ENCODE results near the gene MCOLN1.
A peak's percentile ranks its signal among the peaks of the same experiment; 100 is the strongest.

The MCOLN1 gene

GRCh38 chr19:7515110-7515644 lies 7.2 kb upstream of the MCOLN1 start:
- Mint-ChIP-seq H3K27me3 (peaks cover 12% of the 10 kb centered on the region), H3K4me1 (peaks cover 26% of the 10 kb centered on the region), H3K9me3 (no peaks in the 10 kb centered on the region), H3K27ac (peak overlapping the region; percentile 96 to 97), H3K4me3 (peak overlapping the region; percentile 88 to 94)
- ATAC-seq (no peak), DNase-seq (no peak)

DNA sequence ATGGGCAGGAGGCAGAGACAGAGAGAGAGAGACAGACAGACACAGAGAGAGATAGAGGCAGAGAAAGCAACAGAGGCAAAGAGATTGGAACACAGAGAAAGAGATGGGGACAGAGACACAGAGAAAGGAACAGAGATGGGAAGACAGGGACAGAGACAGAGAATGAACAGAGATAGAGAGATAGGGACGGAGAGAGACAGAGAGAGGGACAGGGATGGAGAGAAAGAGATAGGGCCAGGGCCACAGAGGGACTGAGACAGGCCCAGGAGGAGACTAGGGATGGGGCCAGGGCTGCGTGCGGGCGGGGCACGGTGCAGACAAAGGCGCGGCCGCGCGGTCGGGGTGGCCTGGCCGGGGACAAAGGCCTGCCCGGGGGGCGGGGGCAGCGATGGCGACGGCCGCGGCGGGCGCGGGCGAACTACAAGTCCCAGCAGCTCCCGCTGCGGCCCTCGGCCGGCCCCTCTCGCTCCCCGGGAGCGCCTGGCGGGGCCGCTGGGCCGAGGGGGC lies 6.7 kb upstream of the MCOLN1 start, which contains the start of gene ZNF358:
ZNF358 (plus strand) TSS at position 459 of the 507 bp plus-strand sequence. CDS start 3,140 bp downstream, outside the sequence.
- Mint-ChIP-seq H3K4me3 (peak within 1 kb of the TSS; percentile 88 to 94), H3K27me3 (peaks cover 12% of the 10 kb centered on the region), H3K9me3 (no peaks in the 10 kb centered on the region), H3K4me1 (peaks cover 26% of the 10 kb centered on the region), H3K27ac (peak within 1 kb of the TSS; percentile 96 to 97)
- ATAC-seq (peak; percentile 87), DNase-seq (peak; percentile 58 to 59)

- DNase-seq (no peak), ATAC-seq (peak; percentile 12)
- Mint-ChIP-seq H3K4me1 (peaks cover 26% of the 10 kb centered on the region), H3K27me3 (peaks cover 12% of the 10 kb centered on the region), H3K4me3 (peak overlapping the region; percentile 76 to 77), H3K27ac (peak overlapping the region; percentile 89 to 91), H3K9me3 (no peaks in the 10 kb centered on the region)
Observed at GRCh38 chr19:7516333-7516732, 6.1 kb upstream of the MCOLN1 start.

DNA sequence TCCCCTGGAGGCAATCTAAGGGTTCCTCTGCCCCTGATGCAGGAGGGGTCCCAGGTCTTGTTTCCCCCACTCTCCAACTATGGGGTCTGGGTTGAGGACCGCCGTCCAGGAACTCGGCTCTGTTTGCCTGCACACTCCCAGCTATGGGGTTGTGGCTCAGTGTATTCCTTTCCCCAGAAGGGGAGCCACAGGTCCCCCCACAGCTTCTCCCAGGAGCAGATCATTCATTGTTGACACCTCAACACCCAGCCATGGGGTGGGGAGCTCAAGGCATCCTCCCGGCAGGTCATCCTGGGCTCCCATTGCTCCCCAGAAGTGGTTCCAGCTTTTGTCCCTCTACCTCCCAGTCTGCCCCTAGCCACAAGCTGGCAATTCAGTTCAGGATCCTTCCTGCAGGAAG lies 5.5 kb upstream of the MCOLN1 start:
- peaks cover 30% of the 10 kb centered on the region for H3K4me1 Mint-ChIP-seq
- H3K27ac Mint-ChIP-seq = peak overlapping the region; percentile 89 to 91

GRCh38 chr19:7519361-7520130 lies 2.9 kb upstream of the MCOLN1 start:
- H3K4me3 Mint-ChIP-seq = no peak overlapping the region
- no peak overlapping the region for H3K27ac Mint-ChIP-seq
- H3K9me3 Mint-ChIP-seq = no peaks in the 10 kb centered on the region
- peaks cover 4% of the 10 kb centered on the region for H3K27me3 Mint-ChIP-seq
- DNase-seq (no peak), ATAC-seq (no peak)
- peaks cover 42% of the 10 kb centered on the region for H3K4me1 Mint-ChIP-seq

More for the DNA sequence above, 5.5 kb upstream of the MCOLN1 start:
- Mint-ChIP-seq H3K27me3 (peaks cover 12% of the 10 kb centered on the region), H3K9me3 (no peaks in the 10 kb centered on the region), H3K4me3 (peak overlapping the region; percentile 76 to 77)
- ATAC-seq = no peak
- DNase-seq = no peak

GRCh38 chr19:7520131-7521051 lies 2.0 kb upstream of the MCOLN1 start:
- ATAC-seq (no peak), DNase-seq (no peak)
- Mint-ChIP-seq H3K4me3 (no peak overlapping the region), H3K4me1 (peaks cover 34% of the 10 kb centered on the region), H3K27ac (no peak overlapping the region), H3K27me3 (no peaks in the 10 kb centered on the region), H3K9me3 (no peaks in the 10 kb centered on the region)

DNA sequence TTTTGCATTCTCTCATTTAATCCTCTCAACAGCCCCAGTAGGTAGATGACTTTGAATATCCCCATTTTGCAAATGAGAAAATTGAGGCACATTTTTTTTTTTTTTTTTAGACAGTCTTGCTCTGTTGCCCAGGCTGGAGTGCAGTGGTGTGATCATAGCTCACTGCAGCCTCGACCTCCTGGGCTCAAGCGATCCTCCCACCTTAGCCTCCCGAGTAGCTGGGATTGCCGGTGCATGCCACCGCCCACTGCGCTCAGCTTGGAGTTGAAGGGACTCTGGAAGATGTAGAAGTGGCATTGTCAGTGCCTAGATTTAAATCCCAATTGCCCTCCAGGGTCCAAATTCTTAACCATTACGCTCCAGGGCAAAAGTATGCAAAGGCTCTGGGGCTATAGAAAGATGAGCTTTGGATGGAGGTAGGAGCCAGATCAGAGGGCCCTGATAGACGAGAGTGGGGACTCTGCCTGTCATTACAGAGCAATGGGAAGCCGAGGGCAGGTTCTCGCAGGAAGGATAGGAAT lies 813 bp upstream of the MCOLN1 start:
- H3K27ac Mint-ChIP-seq = peak overlapping the region; percentile 93 to 95
- DNase-seq = no peak
- H3K4me3 Mint-ChIP-seq = peak overlapping the region; percentile 83 to 97
- ATAC-seq = no peak
- H3K9me3 Mint-ChIP-seq = no peaks in the 10 kb centered on the region
- no peaks in the 10 kb centered on the region for H3K27me3 Mint-ChIP-seq
- H3K4me1 Mint-ChIP-seq = peaks cover 27% of the 10 kb centered on the region

DNA sequence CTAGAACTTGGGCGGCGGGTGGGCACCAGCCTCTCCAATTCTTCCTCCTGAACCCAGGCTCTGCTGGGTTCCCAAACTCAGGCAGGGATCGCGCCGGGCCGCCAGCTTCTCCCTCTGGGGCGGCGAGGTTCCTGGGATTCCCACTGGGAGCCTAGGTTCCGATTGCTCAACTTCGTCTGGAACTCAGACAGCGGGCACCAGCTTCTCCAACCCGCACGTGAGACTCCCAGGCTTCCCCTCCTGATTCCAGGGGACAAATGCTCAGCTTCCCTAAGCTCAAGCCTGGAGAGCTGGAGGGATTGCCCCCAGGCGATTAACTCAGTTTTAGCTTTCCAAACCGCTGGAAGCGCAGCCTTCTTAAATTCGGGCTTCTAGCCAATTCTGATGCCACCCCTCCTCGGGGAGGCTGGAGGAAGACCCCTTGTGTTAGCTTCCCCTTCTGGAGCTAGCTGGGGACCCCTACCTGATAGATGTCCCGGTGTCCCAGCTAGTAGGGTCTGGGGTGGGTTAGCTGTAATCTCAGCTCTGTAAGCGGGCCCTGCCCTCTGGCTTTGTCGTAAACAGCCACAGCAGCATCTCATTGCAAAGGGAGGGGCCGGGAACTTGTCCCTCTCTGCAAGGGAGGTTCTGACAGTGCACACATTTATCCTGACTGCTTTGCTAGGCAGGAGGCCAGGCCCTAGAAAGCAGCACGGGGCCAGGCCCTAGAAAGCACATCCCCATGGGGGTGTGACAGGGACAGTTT lies 671 bp downstream of the MCOLN1 start:
- no peak for DNase-seq
- Mint-ChIP-seq H3K9me3 (no peaks in the 10 kb centered on the region), H3K4me3 (peak overlapping the region; percentile 83 to 97), H3K27ac (no peak overlapping the region), H3K27me3 (no peaks in the 10 kb centered on the region), H3K4me1 (peaks cover 17% of the 10 kb centered on the region)
- no peak for ATAC-seq

GRCh38 chr19:7524523-7524922 lies 2.1 kb downstream of the MCOLN1 start:
- H3K9me3 Mint-ChIP-seq = no peaks in the 10 kb centered on the region
- H3K4me1 Mint-ChIP-seq = peaks cover 17% of the 10 kb centered on the region
- ATAC-seq = no peak
- no peak overlapping the region for H3K27ac Mint-ChIP-seq
- H3K27me3 Mint-ChIP-seq = no peaks in the 10 kb centered on the region
- no peak for DNase-seq
- no peak overlapping the region for H3K4me3 Mint-ChIP-seq

GRCh38 chr19:7524992-7525739 lies 2.7 kb downstream of the MCOLN1 start:
- Mint-ChIP-seq H3K4me3 (no peak overlapping the region), H3K9me3 (no peaks in the 10 kb centered on the region), H3K4me1 (peaks cover 17% of the 10 kb centered on the region), H3K27ac (no peak overlapping the region), H3K27me3 (no peaks in the 10 kb centered on the region)
- DNase-seq (no peak), ATAC-seq (no peak)

DNA sequence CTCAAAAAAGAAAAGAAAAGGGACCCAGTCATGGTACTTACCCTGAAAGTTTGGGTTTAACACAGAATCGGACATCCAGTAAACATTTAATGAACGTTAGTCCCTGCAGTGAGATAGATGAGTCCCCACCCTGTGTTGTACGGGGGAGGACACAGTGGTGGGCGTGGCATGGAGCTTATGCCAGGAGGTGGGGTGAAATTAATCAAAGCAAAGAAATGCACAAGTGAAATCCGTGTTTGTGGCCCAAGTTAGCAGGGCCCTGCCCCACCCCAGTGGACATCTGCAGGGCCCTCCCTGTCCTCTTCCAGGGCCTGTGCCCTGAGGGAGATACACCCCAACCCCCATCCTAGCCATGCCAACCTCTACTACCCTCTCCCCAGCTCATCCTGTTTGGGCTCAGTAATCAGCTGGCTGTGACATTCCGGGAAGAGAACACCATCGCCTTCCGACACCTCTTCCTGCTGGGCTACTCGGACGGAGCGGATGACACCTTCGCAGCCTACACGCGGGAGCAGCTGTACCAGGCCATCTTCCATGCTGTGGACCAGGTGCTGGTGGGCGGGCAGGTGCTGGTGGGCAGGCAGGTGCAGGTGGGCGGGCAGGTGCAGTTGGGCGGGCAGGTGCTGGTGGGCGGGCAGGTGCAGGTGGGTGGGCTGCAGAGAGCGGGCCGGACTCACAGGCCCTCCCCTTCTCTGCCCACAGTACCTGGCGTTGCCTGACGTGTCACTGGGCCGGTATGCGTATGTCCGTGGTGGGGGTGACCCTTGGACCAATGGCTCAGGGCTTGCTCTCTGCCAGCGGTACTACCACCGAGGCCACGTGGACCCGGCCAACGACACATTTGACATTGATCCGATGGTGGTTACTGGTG lies 3.9 kb downstream of the MCOLN1 start:
- Mint-ChIP-seq H3K4me3 (no peak overlapping the region), H3K4me1 (peaks cover 17% of the 10 kb centered on the region), H3K27ac (no peak overlapping the region), H3K9me3 (no peaks in the 10 kb centered on the region), H3K27me3 (no peaks in the 10 kb centered on the region)
- ATAC-seq (no peak), DNase-seq (no peak)

GRCh38 chr19:7527516-7528191 lies 5.2 kb downstream of the MCOLN1 start:
- Mint-ChIP-seq H3K27me3 (no peaks in the 10 kb centered on the region), H3K4me1 (peaks cover 7% of the 10 kb centered on the region), H3K9me3 (no peaks in the 10 kb centered on the region), H3K4me3 (peak overlapping the region in 1 of 2 donors; percentile 50), H3K27ac (peak overlapping the region in 1 of 2 donors; percentile 54)
- ATAC-seq (no peak), DNase-seq (no peak)

DNA sequence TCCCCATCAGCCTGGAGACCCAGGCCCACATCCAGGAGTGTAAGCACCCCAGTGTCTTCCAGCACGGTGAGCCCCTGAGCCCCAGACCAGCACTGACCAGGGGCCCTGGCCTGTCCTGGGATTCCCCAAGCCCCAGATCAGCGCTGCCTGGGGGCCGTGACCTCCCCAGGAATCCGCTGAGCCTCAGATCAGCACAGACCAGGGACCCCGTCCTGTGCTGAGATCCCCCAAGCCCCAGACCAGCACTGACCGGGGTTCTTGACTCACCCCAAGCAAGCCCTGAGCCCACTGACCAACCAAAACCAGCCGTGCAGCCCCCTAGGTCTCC lies 5.7 kb downstream of the MCOLN1 start:
- H3K4me3 Mint-ChIP-seq = no peak overlapping the region
- H3K9me3 Mint-ChIP-seq = no peaks in the 10 kb centered on the region
- ATAC-seq (no peak), DNase-seq (no peak)
- H3K4me1 Mint-ChIP-seq = peaks cover 11% of the 10 kb centered on the region
- no peaks in the 10 kb centered on the region for H3K27me3 Mint-ChIP-seq
- peak overlapping the region in 1 of 2 donors; percentile 54 for H3K27ac Mint-ChIP-seq
